Esophagus muscularis mucosa (tissue), 4 donors: ENCODE measurements around the gene RND1. TPM values are rescaled to one million over a fixed set of nuclear protein-coding genes. Genes with fewer than 3 reads are reported as not detected.

Experiments used
- DNase-seq: peaks from one replicate; pipeline ENCODE4 v3.0.0-alpha.2; 2017; ENCODE audit errors: extremely low spot score
- H3K27ac ChIP-seq, 4 donors: fragments of 200-600 bp; sonication (generic); replicated peaks in 1 of 4; 1 replicate in 3 of 4; 2 replicates in 1 of 4; pipeline ENCODE4 v1.5.1; 2016 to 2019; ENCODE audit warnings: mild to moderate bottlenecking in 1 of 4
- H3K27me3 ChIP-seq, 4 donors: fragments of 200-600 bp; sonication (generic); one replicate each; pipeline versions ENCODE4 v1.5.1 to v1.6.0; 2016 to 2019
- H3K36me3 ChIP-seq, 4 donors: fragments of 200-600 bp; sonication (generic); one replicate each; pipeline ENCODE4 v1.5.1; 2016 to 2019
- H3K4me1 ChIP-seq, 4 donors: fragments of 200-600 bp; sonication (generic); one replicate each; pipeline ENCODE4 v1.5.1; 2016 to 2019
- H3K4me3 ChIP-seq, 4 donors: fragments of 200-600 bp; sonication (generic); 1 replicate in 2 of 4; 2 replicates in 2 of 4; pipeline ENCODE4 v1.5.1; 2016 to 2019; ENCODE audit warnings: mild to moderate bottlenecking in 4 of 4, moderate library complexity in 1 of 4
- H3K9me3 ChIP-seq, 4 donors: fragments of 200-600 bp; sonication (generic); 1 replicate in 3 of 4; 2 replicates in 1 of 4; pipeline ENCODE4 v1.5.1; 2016 to 2019
- EP300 ChIP-seq: sonication (generic); formaldehyde crosslinking; IDR thresholded peaks from one replicate; pipeline ENCODE4 v1.6.1; 2017; ENCODE audit warnings: antibody characterized with exemption
- POLR2A ChIP-seq: fragments of 450-650 bp; IDR thresholded peaks from one replicate; pipeline ENCODE4 v1.6.1; 2017; ENCODE audit warnings: antibody characterized with exemption, moderate library complexity, mild to moderate bottlenecking, low read depth
- POLR2AphosphoS5 ChIP-seq, 2 donors: sonication (generic); formaldehyde crosslinking; IDR thresholded peaks; one replicate each; pipeline ENCODE4 v1.6.1; 2017; ENCODE audit warnings: antibody characterized with exemption in 2 of 2
- WGBS: methylation state at CpG from one replicate; pipeline ENCODE4 v1.1.5; 2018; 5-methylcytosine and 5-hydroxymethylcytosine counted together
- intact Hi-C: fragments of 100-400 bp; cut with DNase I; formaldehyde crosslinking; loops from one replicate; pipeline ENCODE4 v1.15.1; 2023
- total RNA-seq, 4 donors: library from RNA; depleted of rRNA; stranded (reverse); fragments of >200 nt; gene quantifications; one replicate each; pipeline versions ENCODE4 v1.1.0 to v1.2.1, GENCODE V29; 2016
- TF ChIP-seq, protein P1 (sequence below), 3 experiments: fragments of 200-600 bp in 2 of 3; fragments of 450-650 bp in 1 of 3; sonication (generic) in 2 of 3; IDR thresholded peaks; one replicate each; pipeline ENCODE4 v1.5.1; 2017 to 2019; ENCODE audit warnings: antibody characterized with exemption in 3 of 3, mild to moderate bottlenecking in 2 of 3, moderate library complexity in 1 of 3

RND1 gene
- total RNA-seq, 4 donors from 2014 or later = 0.29 to 6.5 (median 0.32) TPM; not detected in 1

DNA sequence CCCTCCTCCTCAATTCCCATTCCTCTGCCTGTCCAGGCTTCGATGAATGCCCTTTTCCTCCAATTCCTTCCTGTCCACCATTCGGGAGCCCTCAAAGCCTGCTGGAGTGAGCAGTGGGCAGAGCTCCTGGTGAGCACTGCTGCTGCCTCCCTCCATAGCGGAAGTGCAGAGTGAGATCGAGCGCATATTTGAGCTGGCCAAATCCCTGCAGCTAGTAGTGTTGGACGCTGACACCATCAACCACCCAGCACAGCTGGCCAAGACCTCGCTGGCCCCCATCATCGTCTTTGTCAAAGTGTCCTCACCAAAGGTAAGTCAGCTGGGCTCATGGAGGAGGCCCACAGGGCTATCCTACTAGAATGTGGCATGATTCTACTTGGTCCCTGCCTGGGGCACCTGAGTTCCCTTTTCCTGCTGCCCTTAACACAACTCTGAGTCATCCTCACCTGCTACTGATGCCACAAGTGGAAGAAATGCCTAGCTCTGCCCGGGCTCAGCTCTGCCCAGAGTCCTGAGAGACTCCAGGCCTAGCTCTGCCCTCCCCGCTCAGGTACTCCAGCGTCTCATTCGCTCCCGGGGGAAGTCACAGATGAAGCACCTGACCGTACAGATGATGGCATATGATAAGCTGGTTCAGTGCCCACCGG lies 39.3 kb downstream of the RND1 start:
- 80% methylated on average over 11 of the region's 15 CpGs for WGBS
- TF ChIP-seq POLR2A (no peak), POLR2AphosphoS5 (IDR thresholded peaks at IDR 0.05) (no peak), EP300 (no peak)
- TF ChIP-seq, protein P1, sequence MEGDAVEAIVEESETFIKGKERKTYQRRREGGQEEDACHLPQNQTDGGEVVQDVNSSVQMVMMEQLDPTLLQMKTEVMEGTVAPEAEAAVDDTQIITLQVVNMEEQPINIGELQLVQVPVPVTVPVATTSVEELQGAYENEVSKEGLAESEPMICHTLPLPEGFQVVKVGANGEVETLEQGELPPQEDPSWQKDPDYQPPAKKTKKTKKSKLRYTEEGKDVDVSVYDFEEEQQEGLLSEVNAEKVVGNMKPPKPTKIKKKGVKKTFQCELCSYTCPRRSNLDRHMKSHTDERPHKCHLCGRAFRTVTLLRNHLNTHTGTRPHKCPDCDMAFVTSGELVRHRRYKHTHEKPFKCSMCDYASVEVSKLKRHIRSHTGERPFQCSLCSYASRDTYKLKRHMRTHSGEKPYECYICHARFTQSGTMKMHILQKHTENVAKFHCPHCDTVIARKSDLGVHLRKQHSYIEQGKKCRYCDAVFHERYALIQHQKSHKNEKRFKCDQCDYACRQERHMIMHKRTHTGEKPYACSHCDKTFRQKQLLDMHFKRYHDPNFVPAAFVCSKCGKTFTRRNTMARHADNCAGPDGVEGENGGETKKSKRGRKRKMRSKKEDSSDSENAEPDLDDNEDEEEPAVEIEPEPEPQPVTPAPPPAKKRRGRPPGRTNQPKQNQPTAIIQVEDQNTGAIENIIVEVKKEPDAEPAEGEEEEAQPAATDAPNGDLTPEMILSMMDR (IDR thresholded peaks at IDR 0.05) = no peak

DNA sequence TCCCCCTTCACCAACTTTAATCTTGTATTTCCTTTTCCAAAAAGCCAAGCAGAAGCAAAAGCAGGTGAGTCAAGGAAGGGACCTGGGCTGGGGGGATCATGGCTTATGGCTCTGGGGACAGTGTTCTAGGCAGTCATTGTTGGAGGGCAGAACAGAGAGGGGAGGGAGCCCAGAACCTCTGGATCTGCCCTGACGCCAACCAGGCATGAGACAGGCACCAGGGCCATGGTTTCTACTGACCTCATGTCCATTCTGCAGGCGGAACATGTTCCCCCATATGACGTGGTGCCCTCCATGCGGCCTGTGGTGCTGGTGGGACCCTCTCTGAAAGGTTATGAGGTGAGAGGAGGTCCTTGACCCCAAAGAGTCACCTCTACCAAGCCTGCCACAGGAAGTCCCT lies 40.8 kb downstream of the RND1 start:
- Histone ChIP-seq H3K27me3 (no peaks in the 10 kb centered on the region), H3K4me1 (no peaks in the 10 kb centered on the region), H3K4me3 (no peak overlapping the region), H3K27ac (no peak overlapping the region), H3K36me3 (peaks cover 28 to 71% (median 54%) of the 10 kb centered on the region in 4 donors), H3K9me3 (no peaks in the 10 kb centered on the region)
- DNase-seq = no peak
- TF ChIP-seq POLR2A = no peak
- TF ChIP-seq EP300 = no peak
- TF ChIP-seq, protein P1 (IDR thresholded peaks at IDR 0.05) = no peak
- TF ChIP-seq POLR2AphosphoS5 (IDR thresholded peaks at IDR 0.05) = no peak
- 96% methylated on average over 4 of the region's 4 CpGs for WGBS
- intact Hi-C loops = no loop called here

More for the DNA sequence above, 39.3 kb downstream of the RND1 start:
- H3K27me3 ChIP-seq = no peaks in the 10 kb centered on the region
- no peak overlapping the region for H3K4me3 ChIP-seq
- peaks cover 41 to 86% (median 68%) of the 10 kb centered on the region in 4 donors for H3K36me3 ChIP-seq
- intact Hi-C loops = no loop called here
- H3K27ac ChIP-seq = no peak overlapping the region
- no peaks in the 10 kb centered on the region for H3K4me1 ChIP-seq
- no peaks in the 10 kb centered on the region for H3K9me3 ChIP-seq
- no peak for DNase-seq

GRCh38 chr12:48824112-48824511 lies 41.6 kb downstream of the RND1 start:
- no peaks in the 10 kb centered on the region for H3K9me3 ChIP-seq
- WGBS = 89% methylated on average over 12 of the region's 12 CpGs
- H3K4me1 ChIP-seq = peaks cover 3 to 5% (median 5%) of the 10 kb centered on the region in 4 donors
- H3K27me3 ChIP-seq = no peaks in the 10 kb centered on the region
- DNase-seq = no peak
- peaks cover 20 to 63% (median 46%) of the 10 kb centered on the region in 4 donors for H3K36me3 ChIP-seq
- H3K4me3 ChIP-seq = no peak overlapping the region
- intact Hi-C loops = no loop called here
- TF ChIP-seq POLR2AphosphoS5 (IDR thresholded peaks at IDR 0.05) (no peak), POLR2A (no peak), EP300 (no peak)
- TF ChIP-seq, protein P1 (IDR thresholded peaks at IDR 0.05) = no peak
- H3K27ac ChIP-seq = no peak overlapping the region

DNA sequence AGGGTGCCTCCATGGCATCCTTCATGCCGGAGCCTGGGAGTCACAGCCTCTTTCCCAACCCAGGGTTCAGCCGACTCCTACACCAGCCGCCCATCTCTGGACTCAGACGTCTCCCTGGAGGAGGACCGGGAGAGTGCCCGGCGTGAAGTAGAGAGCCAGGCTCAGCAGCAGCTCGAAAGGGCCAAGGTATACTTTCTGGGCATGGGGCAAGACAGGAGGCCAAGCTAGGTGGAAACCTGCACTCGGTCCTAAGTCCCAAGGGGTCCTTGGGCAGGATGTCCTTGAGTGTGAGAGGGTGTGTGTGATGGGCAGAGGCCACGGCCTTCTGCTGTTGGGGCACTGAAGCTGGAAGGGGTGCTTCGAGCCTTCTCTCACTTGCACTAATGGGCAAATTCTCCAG lies 42.4 kb downstream of the RND1 start:
- H3K27ac ChIP-seq = no peak overlapping the region
- DNase-seq = no peak
- intact Hi-C loops = no loop called here
- H3K27me3 ChIP-seq = no peaks in the 10 kb centered on the region
- 89% methylated on average over 11 of the region's 11 CpGs for WGBS
- H3K4me3 ChIP-seq = no peak overlapping the region
- no peaks in the 10 kb centered on the region for H3K9me3 ChIP-seq
- TF ChIP-seq POLR2A (no peak), EP300 (no peak), POLR2AphosphoS5 (IDR thresholded peaks at IDR 0.05) (no peak)
- TF ChIP-seq, protein P1 (IDR thresholded peaks at IDR 0.05) = no peak
- peaks cover 6 to 11% (median 10%) of the 10 kb centered on the region in 4 donors for H3K4me1 ChIP-seq
- H3K36me3 ChIP-seq = peaks cover 13 to 55% (median 38%) of the 10 kb centered on the region in 4 donors

GRCh38 chr12:48822711-48823110 lies 43.0 kb downstream of the RND1 start:
- Histone ChIP-seq H3K4me3 (no peak overlapping the region), H3K4me1 (peaks cover 10 to 16% (median 15%) of the 10 kb centered on the region in 4 donors), H3K36me3 (peaks cover 11 to 49% (median 32%) of the 10 kb centered on the region in 4 donors), H3K9me3 (no peaks in the 10 kb centered on the region), H3K27ac (no peak overlapping the region), H3K27me3 (no peaks in the 10 kb centered on the region)
- 75% methylated on average over 2 of the region's 2 CpGs for WGBS
- no peak for DNase-seq
- intact Hi-C loops = no loop called here
- TF ChIP-seq POLR2AphosphoS5 (IDR thresholded peaks at IDR 0.05) (no peak), EP300 (no peak), POLR2A (no peak)
- TF ChIP-seq, protein P1 (IDR thresholded peaks at IDR 0.05) = no peak
